ENCODE measurements around the gene ANXA1.

The ANXA1 gene

GRCh38 chr9:73200694-73201452 lies 49.2 kb downstream of the ANXA1 start:
- H3K27ac ChIP-seq = peak overlapping the region; percentile 62
- peak; percentile 78 for TF ChIP-seq CTCF (conservative IDR thresholded peaks at IDR 0.05)

GRCh38 chr9:73202980-73203379 lies 51.3 kb downstream of the ANXA1 start:
- no peak for TF ChIP-seq CTCF (conservative IDR thresholded peaks at IDR 0.05)

GRCh38 chr9:73204936-73205335 lies 53.3 kb downstream of the ANXA1 start:
- no peak overlapping the region for H3K27ac ChIP-seq
- TF ChIP-seq CTCF (conservative IDR thresholded peaks at IDR 0.05) = no peak

More at GRCh38 chr9:73202980-73203379, 51.3 kb downstream of the ANXA1 start:
- no peak overlapping the region for H3K27ac ChIP-seq

- no peak for TF ChIP-seq CTCF (conservative IDR thresholded peaks at IDR 0.05)
- H3K27ac ChIP-seq = no peak overlapping the region
Observed at GRCh38 chr9:73206851-73207250, 55.2 kb downstream of the ANXA1 start.

GRCh38 chr9:73210886-73211666 lies 59.4 kb downstream of the ANXA1 start:
- H3K27ac ChIP-seq = no peak overlapping the region
- TF ChIP-seq CTCF (conservative IDR thresholded peaks at IDR 0.05) = no peak

- H3K27ac ChIP-seq = no peak overlapping the region
- no peak for TF ChIP-seq CTCF (conservative IDR thresholded peaks at IDR 0.05)
Observed at GRCh38 chr9:73213300-73213699, 61.6 kb downstream of the ANXA1 start.

- no peak for TF ChIP-seq CTCF (conservative IDR thresholded peaks at IDR 0.05)
- H3K27ac ChIP-seq = no peak overlapping the region
Observed at GRCh38 chr9:73215249-73215648, 63.6 kb downstream of the ANXA1 start.
